ENCODE data around the gene TMEM63A.

The TMEM63A gene

GRCh38 chr1:225883616-225884265 is 1.6 kb upstream of the TMEM63A start:
- no peak for DNase-seq

GRCh38 chr1:225882694-225883615 is 775 bp upstream of the TMEM63A start:
- DNase-seq, result no peak

GRCh38 chr1:225881081-225881958 is 860 bp downstream of the TMEM63A start:
- DNase-seq, result no peak

- no peak for DNase-seq
These were observed 1.5 kb downstream of the TMEM63A start for GRCh38 chr1:225880636-225881035.

GRCh38 chr1:225880222-225880588 is 2.0 kb downstream of the TMEM63A start:
- peak; percentile 40 for DNase-seq

- DNase-seq, result no peak
These were observed 2.5 kb downstream of the TMEM63A start for GRCh38 chr1:225879521-225880221.

GRCh38 chr1:225878282-225878681 is 3.9 kb downstream of the TMEM63A start:
- no peak for DNase-seq

GRCh38 chr1:225877580-225877979 is 4.6 kb downstream of the TMEM63A start:
- no peak for DNase-seq

- DNase-seq, result no peak
These were observed 5.2 kb downstream of the TMEM63A start for GRCh38 chr1:225876900-225877510.

- DNase-seq, result no peak
These were observed 7.0 kb downstream of the TMEM63A start for GRCh38 chr1:225875044-225875815.

GRCh38 chr1:225874431-225874830 is 7.7 kb downstream of the TMEM63A start:
- no peak for DNase-seq

GRCh38 chr1:225873281-225873850 is 8.8 kb downstream of the TMEM63A start:
- DNase-seq, result no peak

GRCh38 chr1:225872075-225872430 is 10.1 kb downstream of the TMEM63A start:
- no peak for DNase-seq

- DNase-seq, result no peak
These were observed 10.7 kb downstream of the TMEM63A start for GRCh38 chr1:225871359-225872074.

- peak; percentile 72 for DNase-seq
These were observed 11.3 kb downstream of the TMEM63A start for GRCh38 chr1:225870911-225871310.

- DNase-seq, result no peak
These were observed 13.4 kb downstream of the TMEM63A start for GRCh38 chr1:225868631-225869330.

- DNase-seq, result no peak
These were observed 15.2 kb downstream of the TMEM63A start for GRCh38 chr1:225866981-225867380.

- no peak for DNase-seq
These were observed 15.9 kb downstream of the TMEM63A start for GRCh38 chr1:225866061-225866837.

GRCh38 chr1:225865514-225865913 is 16.7 kb downstream of the TMEM63A start:
- no peak for DNase-seq
